GM12864 (cell line): ENCODE data around the gene SLC22A5.
A peak's percentile ranks its signal among the peaks of the same experiment; 100 is the strongest.

Source experiments
- DNase-seq: peaks from one replicate; pipeline ENCODE4 v3.0.0-alpha.2; 2011; ENCODE audit warnings: low read depth
- H3K4me3 ChIP-seq: 2 replicates; pipeline ENCODE4 v1.5.1; 2011; ENCODE audit warnings: mild to moderate bottlenecking, low read depth, low read length, control low read depth
- CTCF ChIP-seq: IDR thresholded peaks from 2 replicates; pipeline ENCODE4 v1.5.1; 2011; ENCODE audit warnings: low read depth, mild to moderate bottlenecking, moderate library complexity, low read length, control low read depth, inconsistent platforms; ENCODE audit errors: missing control alignments

SLC22A5 gene

GRCh38 chr5:132423438-132423898 lies 54.0 kb downstream of the SLC22A5 start:
- no peak for DNase-seq
- no peak for TF ChIP-seq CTCF
- H3K4me3 ChIP-seq: no peak overlapping the region

- DNase-seq: no peak
- TF ChIP-seq CTCF: no peak
- peak overlapping the region; percentile 33 for H3K4me3 ChIP-seq
Observed at GRCh38 chr5:132424167-132424880, 54.8 kb downstream of the SLC22A5 start.

GRCh38 chr5:132425009-132425937 lies 55.8 kb downstream of the SLC22A5 start:
- H3K4me3 ChIP-seq: peak overlapping the region; percentile 48
- TF ChIP-seq CTCF: no peak
- DNase-seq: peak; percentile 88

GRCh38 chr5:132425975-132426524 lies 56.5 kb downstream of the SLC22A5 start:
- peak overlapping the region; percentile 48 for H3K4me3 ChIP-seq
- DNase-seq: no peak
- TF ChIP-seq CTCF: no peak

- TF ChIP-seq CTCF: peak; percentile 48
- peak; percentile 52 for DNase-seq
- H3K4me3 ChIP-seq: peak overlapping the region; percentile 48
Observed at GRCh38 chr5:132426525-132427138, 57.1 kb downstream of the SLC22A5 start.

- TF ChIP-seq CTCF: no peak
- peak overlapping the region; percentile 1; the same call in 1 of the 2 replicates for H3K4me3 ChIP-seq
Observed at GRCh38 chr5:132427281-132428146, 58.0 kb downstream of the SLC22A5 start.

More at GRCh38 chr5:132427281-132428146, 58.0 kb downstream of the SLC22A5 start:
- peak; percentile 53 for DNase-seq
